Right atrium auricular region (tissue), 2 donors: ENCODE measurements around the gene FBN3. TPM values are rescaled to one million over a fixed set of nuclear protein-coding genes. Genes with fewer than 3 reads are reported as not detected.
A peak's percentile ranks its signal among the peaks of the same experiment; 100 is the strongest.

Experiments
- DNase-seq: peaks from one replicate; pipeline ENCODE4 v3.0.0-alpha.2; 2019; ENCODE audit warnings: low spot score
- H3K27ac ChIP-seq, 2 donors: fragments of 200-600 bp; sonication (generic); 1 replicate in 1 of 2; 2 replicates in 1 of 2; pipeline ENCODE4 v1.5.1; 2016 to 2019
- H3K27me3 ChIP-seq, 2 donors: fragments of 200-600 bp; sonication (generic); one replicate each; pipeline versions ENCODE4 v1.5.1 to v1.6.0; 2017 to 2019
- H3K36me3 ChIP-seq: fragments of 200-600 bp; sonication (generic); one replicate; pipeline ENCODE4 v1.5.1; 2016
- H3K4me1 ChIP-seq, 2 donors: fragments of 200-600 bp; sonication (generic); one replicate each; pipeline versions ENCODE4 v1.5.1 to v1.6.0; 2017 to 2019
- H3K4me3 ChIP-seq, 2 donors: fragments of 200-600 bp; sonication (generic); 1 replicate in 1 of 2; 2 replicates in 1 of 2; pipeline ENCODE4 v1.5.1; 2017 to 2019; ENCODE audit warnings: mild to moderate bottlenecking in 1 of 2, moderate library complexity in 1 of 2
- H3K9me3 ChIP-seq, 2 donors: fragments of 200-600 bp; sonication (generic); one replicate each; pipeline ENCODE4 v1.5.1; 2019
- total RNA-seq, 2 donors: library from RNA; depleted of rRNA; stranded (reverse); fragments of >200 nt; gene quantifications; one replicate each; pipeline ENCODE4 v1.1.0, GENCODE V29; 2016
- TF ChIP-seq, protein P1 (sequence below), 2 donors: fragments of 200-600 bp; sonication (generic); IDR thresholded peaks; one replicate each; pipeline ENCODE4 v1.5.1; 2019; ENCODE audit warnings: antibody characterized with exemption in 2 of 2

Gene FBN3
- total RNA-seq, 2 donors from 2014 or later = not detected

GRCh38 chr19:8075158-8076074 is 74.0 kb downstream of the FBN3 start:
- no peak for DNase-seq
- TF ChIP-seq, protein P1, sequence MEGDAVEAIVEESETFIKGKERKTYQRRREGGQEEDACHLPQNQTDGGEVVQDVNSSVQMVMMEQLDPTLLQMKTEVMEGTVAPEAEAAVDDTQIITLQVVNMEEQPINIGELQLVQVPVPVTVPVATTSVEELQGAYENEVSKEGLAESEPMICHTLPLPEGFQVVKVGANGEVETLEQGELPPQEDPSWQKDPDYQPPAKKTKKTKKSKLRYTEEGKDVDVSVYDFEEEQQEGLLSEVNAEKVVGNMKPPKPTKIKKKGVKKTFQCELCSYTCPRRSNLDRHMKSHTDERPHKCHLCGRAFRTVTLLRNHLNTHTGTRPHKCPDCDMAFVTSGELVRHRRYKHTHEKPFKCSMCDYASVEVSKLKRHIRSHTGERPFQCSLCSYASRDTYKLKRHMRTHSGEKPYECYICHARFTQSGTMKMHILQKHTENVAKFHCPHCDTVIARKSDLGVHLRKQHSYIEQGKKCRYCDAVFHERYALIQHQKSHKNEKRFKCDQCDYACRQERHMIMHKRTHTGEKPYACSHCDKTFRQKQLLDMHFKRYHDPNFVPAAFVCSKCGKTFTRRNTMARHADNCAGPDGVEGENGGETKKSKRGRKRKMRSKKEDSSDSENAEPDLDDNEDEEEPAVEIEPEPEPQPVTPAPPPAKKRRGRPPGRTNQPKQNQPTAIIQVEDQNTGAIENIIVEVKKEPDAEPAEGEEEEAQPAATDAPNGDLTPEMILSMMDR (IDR thresholded peaks at IDR 0.05) = no peak
- no peaks in the 10 kb centered on the region for H3K27me3 ChIP-seq
- no peak overlapping the region for H3K27ac ChIP-seq
- H3K9me3 ChIP-seq = peaks cover 0 to 6% of the 10 kb centered on the region in 2 donors
- no peaks in the 10 kb centered on the region for H3K4me1 ChIP-seq
- no peak overlapping the region for H3K4me3 ChIP-seq
- no peaks in the 10 kb centered on the region for H3K36me3 ChIP-seq

GRCh38 chr19:8074501-8074900 is 74.9 kb downstream of the FBN3 start:
- no peaks in the 10 kb centered on the region for H3K36me3 ChIP-seq
- no peak for DNase-seq
- H3K27ac ChIP-seq = no peak overlapping the region
- H3K4me1 ChIP-seq = no peaks in the 10 kb centered on the region
- H3K27me3 ChIP-seq = no peaks in the 10 kb centered on the region
- peaks cover 4 to 15% of the 10 kb centered on the region in 2 donors for H3K9me3 ChIP-seq
- H3K4me3 ChIP-seq = no peak overlapping the region
- TF ChIP-seq, protein P1 (IDR thresholded peaks at IDR 0.05) = no peak

GRCh38 chr19:8071912-8072311 is 77.5 kb downstream of the FBN3 start:
- no peaks in the 10 kb centered on the region for H3K27me3 ChIP-seq
- H3K36me3 ChIP-seq = no peaks in the 10 kb centered on the region
- DNase-seq = no peak
- no peak overlapping the region for H3K27ac ChIP-seq
- no peak overlapping the region for H3K4me3 ChIP-seq
- TF ChIP-seq, protein P1 (IDR thresholded peaks at IDR 0.05) = no peak
- H3K9me3 ChIP-seq = peaks cover 10 to 23% of the 10 kb centered on the region in 2 donors
- no peaks in the 10 kb centered on the region for H3K4me1 ChIP-seq

- TF ChIP-seq, protein P1 (IDR thresholded peaks at IDR 0.05) = peak in 1 of 2 donors; percentile 40
- no peak for DNase-seq
These were observed 80.1 kb downstream of the FBN3 start for GRCh38 chr19:8069096-8069973.

GRCh38 chr19:8065875-8066261 is 83.5 kb downstream of the FBN3 start:
- Histone ChIP-seq H3K9me3 (peaks cover 10 to 20% of the 10 kb centered on the region in 2 donors), H3K4me1 (no peaks in the 10 kb centered on the region), H3K4me3 (no peak overlapping the region), H3K27ac (no peak overlapping the region), H3K27me3 (no peaks in the 10 kb centered on the region), H3K36me3 (no peaks in the 10 kb centered on the region)
- TF ChIP-seq, protein P1 (IDR thresholded peaks at IDR 0.05) = no peak
- DNase-seq = no peak

More at GRCh38 chr19:8069096-8069973, 80.1 kb downstream of the FBN3 start:
- no peaks in the 10 kb centered on the region for H3K36me3 ChIP-seq
- H3K4me3 ChIP-seq = no peak overlapping the region
- H3K4me1 ChIP-seq = no peaks in the 10 kb centered on the region
- no peaks in the 10 kb centered on the region for H3K27me3 ChIP-seq
- peaks cover 10 to 21% of the 10 kb centered on the region in 2 donors for H3K9me3 ChIP-seq
- H3K27ac ChIP-seq = no peak overlapping the region
